Right kidney (tissue), 1 donor: Measurements from ENCODE around the gene STX8.

Experiments used
- DNase-seq: peaks from one replicate; pipeline ENCODE4 v3.0.0-alpha.2; 2016

The STX8 gene

DNA sequence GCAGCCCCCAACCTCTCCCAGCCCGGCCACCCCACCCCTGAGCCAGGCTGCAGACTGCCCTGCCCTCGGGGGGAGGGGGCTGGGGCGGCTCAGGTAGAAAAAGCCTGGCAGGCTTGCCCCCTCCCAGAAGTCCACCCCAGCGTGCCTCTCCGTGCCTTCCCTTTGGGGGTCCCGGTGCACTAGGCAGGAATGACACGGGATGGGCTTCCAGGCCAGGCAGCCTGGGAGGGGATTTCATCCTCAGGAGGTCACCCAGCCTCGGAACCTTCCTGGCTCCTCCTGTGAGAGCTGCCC is 369.3 kb downstream of the STX8 start:
- DNase-seq: no peak

DNA sequence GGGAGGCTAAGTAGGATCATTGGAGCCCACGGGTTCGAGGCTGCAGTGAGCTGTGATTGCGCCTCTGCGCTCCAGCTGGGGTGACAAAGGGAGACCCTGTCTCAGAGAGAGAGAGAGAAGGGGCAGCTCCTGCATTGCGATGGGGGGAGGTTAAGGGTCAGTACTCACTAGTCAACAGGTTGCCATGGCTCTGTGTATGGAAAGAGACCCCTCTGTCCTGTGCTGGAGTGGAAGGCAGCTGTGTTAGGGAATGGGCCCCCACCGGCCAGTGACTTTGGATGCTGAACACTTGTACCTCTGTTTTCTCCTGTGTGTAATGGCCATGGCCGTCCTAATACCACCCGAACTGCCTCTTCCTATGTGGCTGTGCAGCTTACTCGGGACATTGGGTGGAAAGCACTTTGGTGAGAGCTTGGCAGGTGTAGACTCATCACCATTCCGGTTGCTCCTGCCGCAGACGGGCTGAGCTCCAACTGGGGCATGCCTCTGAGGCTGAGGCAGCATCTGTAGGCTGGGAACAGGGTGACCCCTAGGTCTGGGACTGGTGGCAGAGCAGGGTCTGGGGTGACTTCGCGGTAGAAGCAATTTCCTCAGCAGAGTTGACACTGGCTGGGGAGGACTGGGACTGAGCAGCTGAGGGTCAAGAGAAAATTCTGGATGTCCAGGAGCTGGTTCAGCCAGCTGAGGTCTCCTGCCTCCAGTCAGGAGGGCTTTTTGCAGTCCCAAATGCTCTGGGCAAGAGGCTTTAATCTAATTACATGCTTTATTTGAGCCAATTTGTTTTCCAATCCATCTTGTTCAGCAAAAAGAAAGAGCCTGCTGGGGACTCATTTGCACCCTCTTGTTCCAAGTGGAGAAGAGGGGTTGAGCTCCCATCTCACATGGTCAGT is 369.9 kb downstream of the STX8 start:
- DNase-seq: no peak

DNA sequence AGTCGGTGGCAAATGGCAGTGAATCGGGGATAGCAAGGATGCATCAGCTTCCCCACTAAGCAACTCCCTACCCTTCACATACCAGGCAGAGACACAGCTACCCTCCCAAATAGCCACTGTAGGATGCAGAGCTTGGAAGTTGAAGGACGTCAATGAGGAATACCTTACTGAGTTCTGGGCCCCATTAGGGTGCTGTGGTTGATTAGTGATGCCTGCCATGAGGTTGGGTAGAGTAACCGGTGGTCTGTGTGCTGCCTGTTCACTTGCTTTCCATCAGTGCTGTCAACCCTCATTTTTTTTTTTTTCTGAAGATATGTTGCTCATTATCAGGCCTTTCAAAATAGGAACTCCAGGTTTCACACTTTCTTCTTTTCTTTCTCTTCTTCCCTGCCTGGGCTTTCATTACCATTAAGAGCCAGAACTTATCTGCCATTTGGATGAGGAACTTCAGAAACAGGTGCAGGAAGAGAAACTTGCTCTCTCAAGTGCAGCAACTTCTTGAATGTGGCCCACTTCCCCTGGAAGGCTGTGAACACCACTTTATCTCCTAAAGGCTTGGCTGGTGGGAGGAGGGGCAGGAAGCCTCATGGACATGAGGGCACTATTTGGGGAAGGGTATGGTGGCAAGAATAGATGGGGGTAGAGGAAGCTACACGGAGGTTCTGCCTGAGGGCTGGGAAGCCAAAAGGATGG is 370.8 kb downstream of the STX8 start:
- DNase-seq: no peak

DNA sequence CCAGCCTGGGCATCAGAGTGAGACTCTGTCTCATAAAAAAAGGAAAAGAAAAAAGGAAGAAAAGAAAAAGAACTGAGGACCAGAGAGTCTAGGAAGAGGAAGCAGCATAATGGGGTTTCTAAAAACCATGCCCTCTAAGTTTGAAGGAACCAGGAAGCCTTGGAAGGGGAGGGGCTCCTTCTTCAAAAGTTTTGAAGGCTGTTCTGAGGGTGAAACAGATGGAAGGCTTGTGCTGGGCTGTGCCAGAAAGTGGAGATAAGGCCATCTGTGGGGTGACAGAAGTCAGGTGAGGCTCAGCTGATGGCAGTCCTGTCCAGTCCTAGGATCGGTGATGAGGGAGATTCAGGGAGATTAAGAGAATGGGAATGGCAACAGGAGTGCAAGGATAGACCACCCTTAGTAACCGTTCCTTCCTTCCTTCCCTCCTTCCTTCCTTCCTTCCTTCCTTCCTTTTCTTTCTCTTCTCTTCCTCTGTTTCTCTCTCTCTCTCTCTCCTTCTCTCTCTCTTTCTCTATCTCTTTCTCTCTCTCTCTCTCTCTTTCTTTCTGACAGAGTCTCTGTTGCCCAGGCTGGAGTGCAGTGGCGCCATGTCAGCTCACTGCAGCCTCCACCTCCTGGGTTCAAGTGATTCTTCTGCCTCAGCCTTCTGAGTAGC is 371.7 kb downstream of the STX8 start:
- DNase-seq: no peak

DNA sequence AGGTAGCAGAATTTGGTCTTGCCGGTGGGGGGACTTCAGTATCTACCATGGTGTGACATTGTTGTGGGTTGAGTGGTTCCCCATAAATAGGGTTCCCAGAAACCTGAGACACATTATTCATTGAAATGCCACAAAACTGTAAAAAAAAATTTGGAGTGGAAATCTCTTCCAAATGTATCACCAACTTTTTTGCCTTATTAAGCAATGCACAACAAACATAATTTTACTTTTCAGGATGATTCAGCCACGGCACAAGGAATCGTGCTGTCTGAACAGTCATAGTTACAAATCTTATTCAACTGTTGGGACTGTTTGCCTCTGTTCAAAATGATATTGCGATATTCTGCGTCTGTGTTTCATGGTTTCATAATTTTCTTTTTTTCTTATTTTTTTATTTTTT is 373.1 kb downstream of the STX8 start:
- no peak for DNase-seq

DNA sequence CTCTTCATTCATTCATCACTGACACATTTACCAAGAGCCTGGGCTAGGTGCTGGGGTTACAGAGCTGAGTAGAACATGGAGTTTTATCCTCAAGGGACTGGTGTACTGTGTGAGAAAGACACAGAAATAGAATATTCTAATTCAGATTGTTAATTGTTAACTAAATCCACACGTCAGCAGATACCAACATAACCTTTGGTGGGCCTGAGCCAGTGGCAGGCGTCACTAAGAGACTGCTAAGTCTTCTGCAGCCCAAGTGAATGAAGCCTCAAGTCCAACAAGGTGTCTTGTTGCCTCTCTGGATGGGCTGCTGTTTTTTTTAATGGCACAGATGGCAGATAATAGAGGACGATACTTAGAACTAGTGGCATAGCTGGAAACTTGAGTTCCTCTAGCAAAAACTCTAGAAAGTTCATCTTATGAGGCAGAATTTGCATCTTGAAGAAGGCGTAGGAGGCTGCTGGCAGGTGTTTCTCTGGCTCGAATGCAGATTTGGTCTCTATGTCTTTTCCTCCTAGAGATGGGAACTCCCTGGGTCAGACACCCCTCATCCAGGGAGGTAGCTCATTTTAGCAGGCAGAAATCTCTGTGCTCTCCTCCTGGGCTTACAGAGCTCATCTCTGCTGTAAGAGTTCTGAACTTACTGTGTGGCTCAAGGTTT is 374.8 kb downstream of the STX8 start:
- DNase-seq: no peak
